ENCODE measurements around the gene YPEL2.

- TF ChIP-seq CTCF (conservative IDR thresholded peaks at IDR 0.05; ENCODE audit: low read length) (no peak), EZH2phosphoT487 (IDR thresholded peaks at IDR 0.05; ENCODE audit: borderline replicate concordance, low read depth, low read length) (no peak)
These were observed 46.0 kb downstream of the YPEL2 start for GRCh38 chr17:59377410-59377809.

Measured in OCI-LY7 (cell line).